ENCODE measurements around the gene ABHD8.
"Not testable (repeated sequence)": the region's sequence is repeated elsewhere in the genome, so short reads cannot be mapped to it uniquely, and the experiment has no call there.

The ABHD8 gene

DNA sequence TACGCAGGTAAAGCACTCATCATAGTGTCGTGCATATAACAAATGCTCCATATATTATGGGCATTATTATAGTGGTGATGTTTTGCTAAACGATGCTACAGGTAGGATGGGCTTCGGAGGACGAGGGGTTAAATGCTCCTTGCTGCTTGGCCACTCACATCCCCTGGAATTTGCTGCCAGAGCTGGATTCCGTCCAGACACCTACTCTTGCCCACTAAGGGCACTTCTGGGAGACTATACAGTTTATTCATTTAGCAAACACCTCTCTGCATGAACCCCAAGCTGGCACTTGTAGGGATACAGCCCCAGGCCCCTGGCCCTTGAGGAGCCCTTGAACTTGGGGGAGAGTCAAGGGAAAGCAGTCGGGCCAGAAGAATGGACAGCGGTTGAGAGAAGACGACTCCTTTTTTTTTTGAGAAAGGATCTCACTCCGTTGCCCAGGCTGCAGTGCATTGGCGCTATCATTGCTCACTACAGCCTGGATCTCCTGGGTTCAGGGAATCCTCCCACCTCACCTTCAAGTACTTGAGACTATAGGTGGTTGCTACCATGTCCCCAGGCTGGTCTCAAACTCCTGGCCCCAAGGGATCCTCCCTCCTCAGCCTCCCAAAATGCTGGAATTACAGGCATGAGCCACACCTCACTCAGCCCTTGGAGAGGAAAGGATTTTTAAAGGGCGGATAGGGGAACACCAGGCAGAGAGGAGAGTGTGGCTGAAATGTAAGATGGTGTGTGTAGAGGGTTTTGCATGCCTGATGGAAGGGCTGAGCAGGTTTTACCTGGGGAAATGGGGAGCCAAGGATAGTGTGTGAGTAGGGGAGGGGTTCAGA lies 1.4 kb upstream of the ABHD8 start:
- in situ Hi-C loops (cut with MboI; ENCODE audit: low pct_unique_long_range_greater_than_20kb, low sequenced_read_pairs): no loop called here
- no peak for DNase-seq

DNA sequence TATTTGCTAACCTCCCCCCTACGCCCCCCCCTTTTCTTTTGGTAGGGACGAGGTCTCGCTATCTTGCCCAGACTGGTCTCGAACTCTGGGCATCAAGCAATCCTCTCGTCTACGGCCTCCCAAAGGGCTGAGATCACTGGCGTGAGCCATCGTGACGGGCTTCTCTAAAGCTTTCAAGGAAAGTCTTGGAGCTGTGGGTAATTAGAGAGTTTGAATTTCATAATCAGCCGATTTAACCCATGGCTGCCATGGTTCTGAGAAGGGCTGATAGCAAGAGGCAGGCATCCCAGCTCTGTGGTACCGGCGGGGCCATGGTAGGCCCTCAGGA lies 679 bp upstream of the ABHD8 start:
- in situ Hi-C loops (cut with MboI; ENCODE audit: low pct_unique_long_range_greater_than_20kb, low sequenced_read_pairs): no loop called here
- no peak for DNase-seq

DNA sequence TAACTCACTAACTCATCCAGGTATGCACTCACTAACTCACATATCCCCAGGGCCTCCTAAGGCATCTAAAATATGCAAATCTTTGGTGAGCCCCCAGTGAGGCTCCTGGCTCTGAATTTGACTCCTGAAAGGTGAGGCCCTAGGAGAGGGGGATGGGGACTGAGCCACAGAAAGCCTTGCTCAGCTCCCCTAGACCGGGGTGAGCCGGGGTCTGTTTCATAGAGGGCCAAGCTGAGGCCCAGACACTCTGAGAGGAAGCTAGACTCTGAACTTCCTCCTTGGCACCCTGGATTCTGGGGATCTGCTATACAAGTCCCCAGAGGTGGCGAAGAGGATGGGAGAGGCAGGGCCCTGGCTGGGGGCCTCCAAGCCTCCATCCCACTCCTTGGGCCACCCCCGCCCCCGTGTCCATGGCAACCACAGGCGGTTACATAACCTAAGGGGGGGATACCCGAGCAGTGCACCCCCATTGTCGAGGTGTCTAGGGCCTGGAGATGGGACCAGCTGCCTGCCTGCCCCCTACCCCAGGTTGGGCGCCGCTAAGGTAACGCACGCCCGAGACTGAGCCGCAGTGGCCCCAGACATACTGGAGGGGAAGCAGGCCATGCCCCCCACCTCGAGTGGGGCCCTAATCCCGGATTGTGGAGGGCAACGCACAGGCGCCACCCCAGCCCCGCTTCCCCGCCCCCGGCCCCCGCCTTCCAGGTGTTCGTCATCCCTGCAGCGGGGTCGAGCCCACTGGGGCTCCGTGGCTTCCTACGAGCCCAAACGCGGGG lies 646 bp downstream of the ABHD8 start:
- peak; percentile 46 for DNase-seq
- in situ Hi-C loops (cut with MboI; ENCODE audit: low pct_unique_long_range_greater_than_20kb, low sequenced_read_pairs): no loop called here

DNA sequence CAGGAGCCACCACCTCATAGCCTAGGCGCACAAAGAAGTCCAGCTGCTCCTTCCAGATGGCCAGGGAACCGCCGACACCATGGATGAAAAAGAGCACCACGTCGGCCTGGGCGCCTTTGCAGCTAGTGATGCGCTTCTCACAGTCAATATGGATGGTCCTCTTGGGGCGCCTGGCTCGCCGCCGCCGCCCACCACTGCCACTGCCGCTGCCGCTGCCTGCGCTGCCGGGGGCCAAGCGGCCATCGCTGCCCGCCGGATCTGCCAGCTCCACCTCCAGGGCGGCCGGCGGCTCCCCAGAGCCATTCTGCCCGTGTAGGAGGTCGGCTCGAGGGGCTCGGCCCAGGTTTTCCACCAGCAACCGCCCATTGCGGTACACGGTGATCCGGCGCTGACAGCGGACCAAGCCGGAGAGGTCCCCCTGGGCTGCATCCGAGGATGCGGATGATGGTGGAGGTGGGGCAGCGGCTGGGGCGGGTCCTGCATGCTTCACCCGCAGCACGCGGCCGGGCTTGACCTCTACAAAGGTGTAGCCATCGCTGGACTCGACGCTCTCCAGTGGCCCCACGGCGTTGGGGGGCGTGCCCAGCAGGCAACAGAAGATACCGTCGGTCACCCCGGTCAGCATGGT lies 2.1 kb downstream of the ABHD8 start:
- no peak for DNase-seq
- in situ Hi-C loops (cut with MboI; ENCODE audit: low pct_unique_long_range_greater_than_20kb, low sequenced_read_pairs): no loop called here

DNA sequence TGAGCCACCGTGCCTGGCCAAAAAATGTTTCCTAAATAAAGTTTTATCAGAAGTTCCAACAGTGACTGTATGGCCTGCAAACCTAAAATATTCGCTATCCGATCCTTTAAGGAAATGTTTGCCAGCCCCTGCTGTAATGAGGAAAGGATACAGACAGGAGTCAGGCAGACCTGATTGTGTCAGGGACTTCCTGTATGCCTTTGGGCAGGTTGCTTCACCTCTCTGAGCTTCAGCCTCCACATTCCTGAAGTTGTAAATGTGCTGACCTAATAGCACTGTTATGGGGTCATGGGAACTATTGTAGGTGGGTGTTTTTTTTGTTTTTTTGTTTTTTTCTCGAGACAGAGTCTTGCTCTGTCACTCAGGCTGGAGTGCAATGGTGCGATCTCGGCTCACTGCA lies 6.2 kb downstream of the ABHD8 start:
- in situ Hi-C loops (cut with MboI; ENCODE audit: low pct_unique_long_range_greater_than_20kb, low sequenced_read_pairs): no loop called here
- DNase-seq: no peak

DNA sequence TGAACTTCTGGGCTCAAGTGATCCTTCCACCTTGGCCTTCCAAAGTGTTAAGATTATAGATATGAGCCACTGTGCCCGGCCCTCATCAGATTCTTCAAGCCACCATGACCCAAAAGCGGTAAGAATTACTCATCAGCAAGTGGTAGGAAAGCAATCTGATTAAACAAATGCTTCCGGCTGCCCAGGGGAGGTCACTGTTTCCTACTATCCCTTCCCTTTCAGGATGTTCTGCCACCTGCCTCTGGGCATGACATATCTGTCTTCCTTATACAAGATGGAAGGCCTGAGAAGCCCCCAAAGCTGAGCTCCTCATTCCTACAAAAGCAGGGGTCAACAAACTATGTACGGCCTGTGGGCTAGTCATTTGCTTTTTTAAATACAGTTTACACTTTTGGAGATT lies 7.0 kb downstream of the ABHD8 start:
- no peak for DNase-seq

DNA sequence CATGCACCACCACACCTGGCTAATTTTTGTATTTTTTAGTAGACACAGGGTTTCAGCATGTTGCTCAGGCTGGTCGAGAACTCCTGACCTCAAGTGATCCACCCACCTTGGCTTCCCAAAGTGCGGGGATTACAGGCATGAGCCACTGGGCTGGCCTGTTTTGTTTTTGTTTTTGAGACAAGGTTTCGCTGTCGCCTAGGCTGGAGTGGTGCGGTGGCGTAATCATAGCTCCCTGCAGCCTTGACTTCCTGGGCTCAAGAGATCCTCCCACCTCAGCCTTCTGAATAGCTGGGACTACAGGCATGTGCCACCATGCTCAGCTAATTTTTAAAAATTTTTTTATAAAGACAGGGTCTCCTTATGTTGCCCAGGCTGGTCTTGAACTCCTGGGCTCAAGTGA lies 7.7 kb downstream of the ABHD8 start:
- in situ Hi-C loops (cut with MboI; ENCODE audit: low pct_unique_long_range_greater_than_20kb, low sequenced_read_pairs); DNase-seq: not testable (repeated sequence)

More for the DNA sequence above, 7.0 kb downstream of the ABHD8 start:
- in situ Hi-C loops (cut with MboI; ENCODE audit: low pct_unique_long_range_greater_than_20kb, low sequenced_read_pairs): no loop called here

DNA sequence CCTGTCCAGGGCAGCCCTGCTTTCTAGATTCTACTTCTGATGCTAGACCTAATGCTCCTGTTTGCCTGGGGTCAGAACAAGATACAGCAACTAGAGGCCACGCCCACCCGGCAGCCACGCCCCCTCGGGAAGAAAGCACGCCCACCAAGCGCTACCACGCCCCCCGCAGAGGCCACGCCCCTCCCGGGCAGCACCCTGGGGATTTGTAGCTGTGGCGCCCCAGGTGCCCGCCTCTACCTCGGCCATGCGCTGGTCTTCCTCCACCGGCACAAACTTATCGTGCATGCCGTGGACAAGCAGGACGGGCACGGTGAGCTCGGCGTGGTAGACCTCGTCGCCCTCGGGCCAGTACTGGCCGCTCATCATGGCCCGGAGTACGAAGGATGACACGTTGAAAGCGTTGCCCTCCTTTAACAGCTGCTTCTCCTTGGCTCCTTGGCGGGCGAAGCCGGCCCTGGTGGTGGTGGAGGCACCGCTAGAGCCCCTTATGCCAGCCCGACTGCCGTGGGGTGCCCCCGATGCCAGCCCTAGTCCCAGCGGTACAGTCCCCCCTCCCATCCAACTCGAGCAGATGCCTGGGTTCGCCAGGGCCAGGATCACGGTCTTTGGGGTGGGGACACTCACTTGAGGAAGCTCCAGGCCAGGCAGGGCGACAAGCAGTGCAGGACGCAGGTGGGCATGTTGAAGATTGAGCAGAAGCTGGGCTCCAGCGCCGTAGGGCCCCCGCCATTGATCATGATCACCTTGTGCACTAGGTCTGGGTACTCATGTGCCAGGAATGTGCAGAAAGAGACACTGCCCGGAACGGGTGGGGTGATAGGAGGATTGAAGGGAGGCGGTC lies 9.0 kb downstream of the ABHD8 start:
- peak; percentile 53 for DNase-seq
- in situ Hi-C loops (cut with MboI; ENCODE audit: low pct_unique_long_range_greater_than_20kb, low sequenced_read_pairs): no loop called here

DNA sequence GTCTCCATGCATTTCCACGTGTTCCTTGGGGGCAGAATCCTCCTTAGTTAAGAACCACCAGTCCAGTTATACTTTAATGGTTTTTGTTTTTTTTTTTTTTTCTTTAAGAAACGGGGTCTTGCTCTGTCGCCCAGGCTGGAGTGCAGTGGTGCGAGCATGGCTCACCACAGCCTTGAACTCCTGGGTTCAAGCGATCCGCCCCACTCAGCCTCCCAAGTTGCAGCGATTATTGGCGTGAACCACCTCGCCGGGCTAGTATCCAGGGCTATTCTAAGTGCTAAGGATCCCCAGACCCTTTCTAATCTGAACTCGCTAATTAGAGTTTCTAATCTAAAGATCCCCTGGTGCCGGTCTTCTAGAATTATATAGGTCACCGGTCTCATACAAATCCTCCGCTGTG lies 9.6 kb downstream of the ABHD8 start:
- in situ Hi-C loops (cut with MboI; ENCODE audit: low pct_unique_long_range_greater_than_20kb, low sequenced_read_pairs): no loop called here
- DNase-seq: no peak

DNA sequence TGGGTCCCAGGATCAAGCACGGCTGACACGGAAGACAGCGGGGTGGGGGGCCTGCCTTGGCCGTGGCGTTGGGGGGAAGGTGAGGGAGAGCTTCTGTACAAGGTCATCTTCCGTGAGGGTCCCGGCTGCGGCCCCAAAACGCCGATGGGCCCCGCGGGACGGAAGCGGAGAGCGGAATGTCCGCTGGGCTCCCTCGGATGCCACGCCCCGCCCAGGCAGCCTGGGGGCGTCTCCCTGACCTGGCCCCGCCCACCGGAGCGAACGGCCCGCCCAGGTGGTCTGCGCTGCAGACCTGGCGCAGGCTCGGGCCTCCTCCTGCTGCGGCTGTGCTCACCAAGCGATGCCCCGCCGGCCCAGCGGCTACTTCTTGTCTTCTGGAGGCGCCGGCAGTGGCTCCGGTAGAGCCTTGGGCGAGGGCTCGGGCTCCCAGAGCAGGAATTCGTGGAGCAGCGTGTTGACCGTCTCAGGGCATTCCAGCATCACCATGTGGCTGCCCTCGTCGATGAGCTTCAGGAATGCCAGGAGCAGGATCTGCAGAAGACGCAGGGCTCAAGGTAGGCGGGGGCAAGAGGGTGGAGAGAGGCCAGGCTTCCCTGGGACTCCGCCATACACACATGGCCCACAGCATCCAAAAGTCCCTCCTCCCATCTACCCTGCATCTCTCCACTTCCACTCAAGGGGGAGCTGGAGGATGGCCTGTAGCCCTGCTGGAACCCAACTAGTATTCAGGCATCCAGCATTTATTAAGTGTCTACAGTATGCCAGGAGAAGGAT lies 10.7 kb downstream of the ABHD8 start:
- in situ Hi-C loops (cut with MboI; ENCODE audit: low pct_unique_long_range_greater_than_20kb, low sequenced_read_pairs): no loop called here
- DNase-seq: peak; percentile 87

DNA sequence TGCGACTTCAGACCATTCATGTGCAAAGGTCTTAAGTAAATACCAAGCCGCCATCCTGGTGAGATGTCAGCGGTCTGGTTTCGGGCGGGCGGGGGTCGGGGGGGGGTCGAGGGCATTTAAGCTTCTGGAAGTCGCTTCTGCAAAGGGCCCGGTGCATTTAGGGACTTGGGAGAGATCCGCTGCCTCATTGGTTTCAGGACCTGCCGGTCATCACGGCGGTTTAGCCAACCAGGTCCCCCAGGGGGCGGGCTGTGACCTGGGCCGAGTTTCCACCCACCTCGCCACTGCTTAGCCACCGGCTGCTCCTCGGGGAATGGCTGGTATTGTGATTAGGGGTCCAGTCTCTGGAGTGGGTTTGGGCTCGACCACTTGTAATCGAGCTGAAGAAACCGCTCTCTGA lies 13.7 kb downstream of the ABHD8 start:
- peak; percentile 55 for DNase-seq
- in situ Hi-C loops (cut with MboI; ENCODE audit: low pct_unique_long_range_greater_than_20kb, low sequenced_read_pairs): no loop called here

DNA sequence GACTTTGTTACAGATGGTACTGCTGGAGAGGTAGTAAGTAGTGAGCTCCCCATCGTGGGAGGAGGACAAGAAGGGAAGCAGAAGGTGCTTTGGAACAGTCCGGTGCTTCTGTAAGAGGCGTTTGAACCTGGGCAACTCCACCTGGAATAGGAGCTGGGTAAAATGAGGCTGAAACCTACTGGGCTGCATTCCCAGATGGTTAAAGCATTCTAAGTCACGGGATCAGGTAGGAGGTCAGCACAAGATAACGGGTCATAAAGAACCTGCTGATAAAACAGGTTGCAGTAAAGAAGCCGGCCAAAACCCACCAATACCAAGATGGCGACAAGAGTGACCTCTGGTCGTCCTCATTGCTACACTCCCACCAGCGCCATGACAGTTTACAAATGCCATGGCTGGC lies 16.5 kb downstream of the ABHD8 start:
- no peak for DNase-seq
- in situ Hi-C loops (cut with MboI; ENCODE audit: low pct_unique_long_range_greater_than_20kb, low sequenced_read_pairs): no loop called here

DNA sequence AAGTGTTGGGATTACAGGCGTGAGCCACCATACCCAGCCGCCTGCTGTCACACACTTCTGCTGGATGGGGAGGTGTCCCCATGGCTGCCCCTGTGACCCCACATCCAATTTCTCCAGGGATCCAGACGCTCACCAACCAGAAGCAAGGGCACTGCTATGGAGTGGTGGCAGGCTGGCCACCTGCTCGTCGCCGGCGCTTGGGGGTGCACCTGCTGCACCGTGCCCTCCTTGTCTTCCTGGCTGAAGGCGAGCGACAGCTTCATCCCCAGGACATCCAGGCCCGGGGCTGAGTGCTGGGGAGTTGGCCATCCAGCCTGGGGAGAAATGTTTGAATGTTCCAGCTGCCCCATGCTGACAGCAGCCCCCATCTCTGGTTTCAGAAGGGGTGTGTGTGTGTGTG lies 17.0 kb downstream of the ABHD8 start:
- no peak for DNase-seq
- in situ Hi-C loops (cut with MboI; ENCODE audit: low pct_unique_long_range_greater_than_20kb, low sequenced_read_pairs): no loop called here

DNA sequence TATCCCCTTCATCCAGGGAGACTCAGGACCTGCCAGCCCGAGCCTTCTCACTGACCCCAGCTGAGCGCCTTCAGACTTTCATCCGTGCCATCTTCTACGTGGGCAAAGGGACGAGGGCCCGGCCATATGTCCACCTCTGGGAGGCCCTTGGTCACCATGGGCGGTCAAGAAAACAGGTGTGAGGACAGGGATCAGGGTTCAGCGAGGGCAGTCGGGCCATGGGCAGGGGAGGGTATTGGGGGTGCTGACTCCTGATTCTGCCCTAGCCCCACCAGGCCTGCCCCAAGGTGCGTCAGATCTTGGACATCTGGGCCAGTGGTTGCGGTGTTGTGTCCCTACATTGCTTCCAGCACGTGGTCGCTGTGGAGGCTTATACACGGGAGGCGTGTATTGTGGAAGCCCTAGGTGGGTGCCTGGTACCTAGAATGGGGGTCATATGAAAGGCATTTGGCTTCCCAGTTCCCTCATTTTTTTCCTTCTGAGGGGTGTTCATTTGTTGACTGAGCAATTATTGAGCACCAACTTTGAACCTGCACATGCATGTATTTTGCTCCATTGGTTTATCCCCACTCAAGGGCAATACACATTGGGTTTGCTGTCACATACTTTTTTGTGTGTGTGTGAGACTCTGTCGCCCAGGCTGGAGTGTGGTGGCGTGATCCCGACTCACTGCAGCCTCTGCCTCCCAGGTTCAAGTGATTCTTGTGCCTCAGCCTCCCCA lies 17.6 kb downstream of the ABHD8 start:
- in situ Hi-C loops (cut with MboI; ENCODE audit: low pct_unique_long_range_greater_than_20kb, low sequenced_read_pairs): no loop called here
- no peak for DNase-seq

DNA sequence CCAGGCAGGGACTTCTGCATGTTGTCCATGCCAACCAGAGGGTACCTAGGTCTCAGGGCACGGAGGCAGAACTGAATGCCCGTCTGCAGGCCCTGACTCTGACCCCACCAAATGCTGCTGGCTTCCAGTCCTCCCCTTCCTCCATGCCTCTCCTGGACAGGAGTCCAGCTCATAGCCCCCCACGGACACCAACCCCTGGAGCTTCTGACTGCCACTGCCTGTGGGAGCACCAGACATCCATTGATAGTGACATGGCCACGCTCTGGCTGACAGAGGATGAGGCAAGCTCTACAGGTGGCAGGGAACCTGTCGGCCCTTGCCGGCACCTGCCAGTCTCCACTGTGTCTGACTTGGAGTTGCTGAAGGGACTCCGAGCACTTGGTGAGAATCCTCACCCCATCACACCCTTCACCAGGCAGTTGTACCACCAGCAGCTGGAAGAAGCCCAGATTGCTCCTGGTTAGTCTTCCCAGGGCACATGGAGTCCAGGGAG lies 19.7 kb downstream of the ABHD8 start:
- DNase-seq: no peak
- in situ Hi-C loops (cut with MboI; ENCODE audit: low pct_unique_long_range_greater_than_20kb, low sequenced_read_pairs): no loop called here

DNA sequence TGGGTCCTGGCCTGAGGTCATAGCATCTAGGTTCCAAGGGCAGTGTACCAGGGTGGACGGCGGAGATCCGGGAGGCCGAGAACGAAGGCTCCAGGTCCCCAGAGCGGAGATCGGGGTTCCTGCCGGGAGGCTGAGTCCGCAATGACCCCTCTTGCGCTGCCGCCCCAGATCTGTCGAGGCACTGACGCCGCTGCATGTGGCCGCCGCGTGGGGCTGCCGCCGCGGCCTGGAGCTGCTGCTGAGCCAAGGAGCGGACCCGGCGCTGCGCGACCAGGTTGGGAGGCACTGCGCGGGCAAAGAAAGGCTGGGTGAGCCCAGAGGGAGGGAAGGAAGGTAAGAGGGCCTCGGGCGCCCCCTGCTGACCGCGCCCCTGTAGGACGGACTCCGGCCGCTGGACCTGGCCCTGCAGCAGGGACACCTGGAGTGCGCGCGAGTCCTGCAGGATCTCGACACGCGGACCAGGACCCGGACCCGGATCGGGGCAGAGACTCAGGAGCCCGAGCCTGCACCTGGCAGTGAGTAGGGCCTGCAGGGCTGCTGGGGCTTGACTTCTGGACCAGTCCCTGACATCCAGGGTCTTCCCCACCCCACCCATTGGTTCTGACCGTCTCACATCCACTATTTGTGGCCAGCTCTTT lies 20.6 kb downstream of the ABHD8 start:
- DNase-seq: peak; percentile 92
- in situ Hi-C loops (cut with MboI; ENCODE audit: low pct_unique_long_range_greater_than_20kb, low sequenced_read_pairs): no loop called here

Data from KBM-7 (cell line).